SHP77 treated with DMSO at 0.1 percent for 48 hours (cell line): ENCODE results near the gene HS3ST2.
"Not testable (repeated sequence)": the region's sequence is repeated elsewhere in the genome, so short reads cannot be mapped to it uniquely, and the experiment has no call there.

Experiments
- DNase-seq: peaks from one replicate; lab custom pipeline; 2025; lab: John Stamatoyannopoulos, UW

Gene HS3ST2

DNA sequence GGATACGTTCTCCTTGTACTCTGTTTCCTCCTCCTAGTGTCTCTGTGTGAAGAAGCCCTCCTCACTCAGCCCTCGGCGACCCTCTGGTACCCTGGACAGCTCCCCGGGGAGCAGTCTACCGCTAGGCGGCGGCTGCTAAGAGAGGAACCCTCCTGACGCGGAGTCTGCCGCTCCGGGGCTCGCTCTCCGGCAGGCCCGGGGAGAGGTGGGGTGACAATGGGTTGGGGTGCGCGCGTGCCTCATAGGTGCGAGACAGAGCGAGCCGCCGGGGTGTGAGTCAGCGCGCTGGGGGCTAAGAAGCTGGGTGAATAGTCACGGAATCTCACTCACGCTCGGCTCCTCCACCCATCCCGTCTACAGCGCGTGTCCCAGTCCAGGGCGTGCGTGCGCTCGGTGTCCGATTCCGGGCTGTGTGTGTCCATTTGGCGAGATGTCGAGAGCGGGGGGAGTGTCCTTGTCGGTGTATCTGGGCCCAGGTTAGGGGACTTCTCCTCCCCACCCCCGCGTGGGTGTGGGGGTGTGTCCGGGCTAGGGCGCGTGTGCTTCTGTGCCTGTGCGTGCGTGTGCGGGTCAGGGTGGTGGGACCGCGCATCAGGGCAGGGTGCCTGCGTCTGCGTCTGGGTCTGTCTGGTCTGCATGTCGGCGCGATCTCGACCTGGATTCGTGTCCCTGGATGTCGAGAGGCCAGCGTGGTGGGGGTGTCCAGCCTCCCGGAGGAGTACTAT, 577 bp upstream of the HS3ST2 start:
- no peak for DNase-seq

DNA sequence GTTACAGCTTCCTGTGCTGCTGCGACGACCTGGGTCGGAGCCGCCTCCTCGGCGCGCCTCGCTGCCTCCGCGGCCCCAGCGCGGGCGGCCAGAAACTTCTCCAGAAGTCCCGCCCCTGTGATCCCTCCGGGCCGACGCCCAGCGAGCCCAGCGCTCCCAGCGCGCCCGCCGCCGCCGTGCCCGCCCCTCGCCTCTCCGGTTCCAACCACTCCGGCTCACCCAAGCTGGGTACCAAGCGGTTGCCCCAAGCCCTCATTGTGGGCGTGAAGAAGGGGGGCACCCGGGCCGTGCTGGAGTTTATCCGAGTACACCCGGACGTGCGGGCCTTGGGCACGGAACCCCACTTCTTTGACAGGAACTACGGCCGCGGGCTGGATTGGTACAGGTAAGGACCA, 746 bp downstream of the HS3ST2 start:
- no peak for DNase-seq

DNA sequence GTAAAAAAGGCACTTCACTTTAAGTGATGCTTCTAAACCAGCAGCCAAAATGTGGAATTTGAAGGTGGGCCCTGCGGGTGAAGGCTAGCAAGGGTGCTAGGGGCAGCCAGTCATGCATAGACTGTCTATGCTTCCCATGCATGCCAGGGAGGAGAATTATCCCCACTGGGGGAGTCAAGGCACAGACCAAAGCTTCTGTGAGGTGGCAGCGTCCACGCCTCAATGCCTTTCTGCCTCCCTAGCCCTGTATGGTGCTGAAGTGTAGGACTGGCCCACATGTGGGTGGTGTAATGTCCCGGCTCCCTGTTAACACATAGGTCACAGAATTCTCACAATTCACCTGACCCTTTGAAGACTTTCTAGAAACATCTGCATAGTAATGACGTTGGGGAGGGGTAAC, 1.9 kb downstream of the HS3ST2 start:
- no peak for DNase-seq

DNA sequence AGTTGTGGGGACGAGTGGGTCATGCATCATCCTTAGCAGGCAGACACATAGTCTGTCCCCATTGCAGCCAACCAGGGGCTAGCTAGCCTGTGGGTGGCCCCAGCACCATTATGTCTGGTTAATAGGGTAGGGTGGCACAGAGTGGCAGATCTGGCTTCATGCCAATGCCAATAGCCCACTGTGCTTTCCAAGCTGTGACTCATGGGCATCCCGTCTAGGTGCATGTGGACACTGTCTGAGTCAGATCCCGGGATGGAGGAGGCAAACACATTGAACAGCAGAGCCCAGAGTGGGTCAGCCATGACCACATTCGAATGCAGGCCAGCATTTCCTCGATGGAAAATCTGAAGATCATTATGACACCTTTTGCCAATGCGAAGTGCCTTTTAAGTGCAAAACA, 2.5 kb downstream of the HS3ST2 start:
- DNase-seq, result no peak

DNA sequence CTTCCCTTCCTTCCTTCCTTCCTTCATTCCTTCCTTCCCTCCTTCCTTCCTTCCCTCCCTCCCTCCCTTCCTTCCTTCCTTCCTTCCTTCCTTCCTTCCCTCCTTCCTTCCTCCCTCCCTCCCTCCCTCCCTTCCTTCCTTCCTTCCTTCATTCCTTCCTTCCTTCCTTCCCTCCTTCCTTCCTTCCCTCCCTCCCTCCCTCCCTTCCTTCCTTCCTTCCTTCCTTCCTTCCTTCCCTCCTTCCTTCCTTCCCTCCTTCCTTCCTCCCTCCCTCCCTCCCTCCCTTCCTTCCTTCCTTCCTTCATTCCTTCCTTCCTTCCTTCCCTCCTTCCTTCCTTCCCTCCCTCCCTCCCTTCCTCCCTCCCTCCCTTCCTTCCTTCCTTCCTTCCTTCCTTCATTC, 4.8 kb downstream of the HS3ST2 start:
- DNase-seq, result not testable (repeated sequence)

DNA sequence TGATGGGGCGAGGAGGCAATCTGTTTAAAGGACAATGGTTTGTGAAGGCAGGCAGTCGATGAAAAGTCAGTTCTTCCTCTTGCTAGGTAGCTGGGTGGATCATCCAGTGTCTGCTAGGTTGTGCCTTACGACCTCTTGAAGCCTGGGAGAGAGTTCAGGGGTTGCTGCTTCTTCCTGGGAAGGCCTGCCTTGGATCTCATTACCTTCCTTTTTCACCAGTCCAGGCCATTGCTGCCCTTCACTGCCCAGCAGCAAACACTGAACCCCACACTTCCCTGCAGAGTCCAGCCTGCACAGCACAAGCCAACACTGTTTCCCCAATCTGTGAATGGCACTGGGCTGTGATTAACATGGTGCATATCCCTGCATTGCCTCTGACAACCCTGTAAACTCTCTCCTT, 24.7 kb downstream of the HS3ST2 start:
- no peak for DNase-seq

DNA sequence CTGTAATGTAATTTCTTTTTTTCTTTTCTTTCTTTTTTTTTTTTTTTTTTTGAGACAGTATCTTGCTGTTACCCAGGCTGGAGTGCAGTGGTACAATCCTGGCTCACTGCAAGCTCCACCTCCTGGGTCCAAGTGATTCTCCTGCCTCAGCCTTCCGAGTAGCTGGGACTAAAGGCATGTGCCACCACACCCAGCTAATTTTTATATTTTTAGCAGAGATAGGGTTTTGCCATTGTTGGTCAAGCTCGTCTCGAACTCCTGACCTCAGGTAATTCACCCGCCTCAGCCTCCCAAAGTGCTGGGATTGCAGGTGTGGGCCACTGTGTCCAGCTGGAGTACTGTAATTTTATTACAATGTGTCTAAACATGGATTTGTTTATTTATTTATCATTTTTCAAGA, 28.1 kb downstream of the HS3ST2 start:
- not testable (repeated sequence) for DNase-seq

DNA sequence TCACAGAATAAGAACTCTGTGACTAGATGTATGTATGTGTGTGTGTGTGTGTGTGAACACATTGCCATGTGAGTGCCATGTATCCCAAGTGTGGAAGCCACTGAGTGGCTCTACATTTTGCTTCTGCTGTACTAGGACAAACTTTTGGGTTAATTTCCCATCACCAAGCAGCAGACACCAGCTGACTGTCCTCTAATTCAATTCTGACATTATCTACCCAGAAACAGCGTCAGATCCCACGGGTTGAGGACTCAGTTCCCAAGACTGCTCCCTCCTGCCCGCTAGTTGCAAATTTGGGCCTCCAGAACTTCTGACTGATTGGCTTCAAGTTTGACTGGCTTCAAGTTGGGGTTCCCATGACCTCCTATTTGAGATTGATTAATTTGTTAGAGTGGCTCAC, 29.2 kb downstream of the HS3ST2 start:
- DNase-seq, result no peak

DNA sequence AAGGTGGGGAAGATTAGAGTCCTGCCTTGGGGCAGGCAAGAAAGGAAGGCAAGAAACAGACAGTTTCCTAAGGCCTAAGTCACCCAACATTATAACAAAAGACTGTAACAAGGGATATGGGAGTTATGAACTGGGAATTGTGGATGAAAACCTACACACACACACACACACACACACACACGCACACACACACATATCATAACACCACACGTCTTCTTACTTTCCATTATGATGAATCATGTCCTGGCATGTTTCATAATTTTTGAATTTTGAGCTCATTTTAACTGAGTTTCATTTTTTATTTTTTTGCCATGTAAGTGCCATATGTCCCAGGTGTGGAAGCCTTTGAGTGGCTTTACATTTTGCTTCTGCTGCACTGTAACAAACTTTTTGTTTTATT, 29.9 kb downstream of the HS3ST2 start:
- no peak for DNase-seq

DNA sequence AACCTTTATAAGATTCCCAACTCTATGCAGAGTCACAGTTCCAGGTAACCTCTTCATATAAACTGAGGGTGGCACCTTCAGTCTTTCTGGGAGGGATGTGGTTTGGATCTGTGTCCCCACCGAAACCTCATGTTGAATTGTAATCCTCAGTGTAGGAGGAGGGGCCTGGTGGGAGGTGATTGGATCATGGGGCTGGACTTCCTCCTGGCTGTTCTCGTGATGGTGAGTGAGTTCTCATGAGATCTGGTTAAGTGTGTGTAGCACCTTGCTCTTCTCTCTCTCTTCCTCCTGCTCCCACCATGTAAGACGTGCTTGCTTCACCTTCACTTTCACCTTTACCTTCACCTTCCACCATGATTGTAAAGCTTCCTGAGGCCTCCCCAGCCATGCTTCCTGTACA, 30.5 kb downstream of the HS3ST2 start:
- no peak for DNase-seq

DNA sequence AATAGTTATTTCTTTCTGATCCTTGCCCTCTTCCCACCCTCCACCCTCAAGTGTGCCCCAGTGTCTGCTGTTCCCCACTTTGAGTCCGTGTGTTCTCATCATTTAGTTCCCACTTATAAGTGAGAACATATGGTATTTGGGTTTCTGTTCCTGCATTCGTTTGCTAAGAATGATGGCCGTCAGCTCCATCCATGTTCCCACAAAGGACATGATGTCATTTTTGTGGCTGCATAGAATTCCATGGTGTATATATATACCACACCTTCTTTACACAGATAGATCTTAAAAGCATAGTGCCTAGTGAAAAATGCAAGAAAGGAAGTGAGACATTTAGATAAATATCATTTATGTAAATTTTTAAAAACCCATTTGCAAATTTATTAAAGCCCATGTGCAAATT, 33.1 kb downstream of the HS3ST2 start:
- DNase-seq, result no peak

DNA sequence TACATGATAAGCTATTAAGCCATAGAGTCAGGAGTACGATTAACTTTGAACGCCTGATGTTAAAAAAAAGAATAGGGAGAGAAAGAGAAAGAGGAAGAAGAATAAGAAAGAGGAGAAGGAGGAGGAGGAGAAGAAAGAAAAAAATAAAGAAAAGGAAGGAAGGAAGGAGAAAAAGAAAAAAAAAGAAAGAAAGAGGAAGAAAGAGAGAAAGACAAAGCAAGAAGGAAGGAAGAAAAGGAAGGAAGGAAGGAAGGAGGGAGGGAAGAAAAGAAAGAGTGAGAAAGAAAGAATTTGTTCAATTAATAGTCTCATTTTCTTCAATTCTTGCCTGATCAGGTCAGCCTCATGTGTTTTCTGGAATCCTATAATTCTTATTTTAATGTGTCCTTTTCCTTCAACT, 33.7 kb downstream of the HS3ST2 start:
- DNase-seq, result no peak

DNA sequence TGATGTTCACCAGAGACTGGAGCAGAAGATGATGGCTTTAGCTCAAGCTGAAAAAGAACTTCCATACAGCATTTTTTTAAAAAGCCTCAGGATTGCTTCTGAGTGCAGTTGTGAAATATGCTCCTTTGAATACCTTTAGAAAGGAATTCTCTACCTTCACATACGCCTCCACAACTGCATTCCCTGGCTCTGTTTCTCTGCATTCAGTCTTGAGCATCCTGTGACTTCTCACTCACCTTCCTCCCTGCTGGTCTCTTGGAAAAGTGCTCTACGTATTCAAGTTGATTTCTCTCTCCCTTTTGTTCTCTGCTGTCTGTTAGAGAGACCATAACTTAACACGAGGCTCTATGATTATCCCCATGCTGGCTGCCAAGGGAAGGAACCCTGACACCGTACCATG, 34.5 kb downstream of the HS3ST2 start:
- no peak for DNase-seq

DNA sequence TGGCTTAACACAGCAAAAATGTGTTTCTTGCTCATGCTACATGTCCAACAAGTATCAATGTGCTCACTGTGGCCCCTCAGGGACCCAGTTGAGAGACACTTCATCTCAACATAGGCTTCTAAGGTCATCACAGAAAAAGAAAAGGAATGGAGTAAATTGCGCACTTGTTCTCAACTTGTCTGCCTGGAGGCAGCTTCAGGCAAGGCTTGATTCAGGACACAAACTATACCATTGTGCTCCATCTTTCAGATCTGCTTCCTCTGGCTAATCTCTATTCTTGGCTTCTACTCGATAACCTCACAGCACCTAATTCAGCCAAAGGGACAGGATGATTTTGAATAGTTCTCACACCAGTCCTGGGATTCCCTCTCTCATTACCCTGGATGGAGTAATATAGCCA, 35.6 kb downstream of the HS3ST2 start:
- no peak for DNase-seq

DNA sequence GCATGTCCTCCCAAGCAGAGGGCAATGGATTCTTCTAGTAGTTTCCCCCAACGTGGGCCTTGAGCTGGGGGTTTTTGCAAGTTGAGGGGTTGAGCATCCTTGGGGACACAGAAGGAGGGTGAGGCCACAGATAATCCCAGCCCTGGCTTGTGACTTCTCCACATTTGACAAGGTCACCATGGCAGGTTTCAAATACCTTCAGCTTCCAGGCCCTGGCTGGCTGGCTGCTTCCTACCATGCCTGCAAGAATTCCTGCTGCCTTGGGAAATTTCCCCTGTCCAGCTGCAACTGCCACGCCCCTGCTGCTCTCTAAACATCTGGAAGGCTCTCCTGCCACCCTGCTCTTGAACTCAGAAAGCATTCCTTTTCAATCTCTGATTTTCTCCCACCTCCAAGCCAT, 41.3 kb downstream of the HS3ST2 start:
- no peak for DNase-seq

DNA sequence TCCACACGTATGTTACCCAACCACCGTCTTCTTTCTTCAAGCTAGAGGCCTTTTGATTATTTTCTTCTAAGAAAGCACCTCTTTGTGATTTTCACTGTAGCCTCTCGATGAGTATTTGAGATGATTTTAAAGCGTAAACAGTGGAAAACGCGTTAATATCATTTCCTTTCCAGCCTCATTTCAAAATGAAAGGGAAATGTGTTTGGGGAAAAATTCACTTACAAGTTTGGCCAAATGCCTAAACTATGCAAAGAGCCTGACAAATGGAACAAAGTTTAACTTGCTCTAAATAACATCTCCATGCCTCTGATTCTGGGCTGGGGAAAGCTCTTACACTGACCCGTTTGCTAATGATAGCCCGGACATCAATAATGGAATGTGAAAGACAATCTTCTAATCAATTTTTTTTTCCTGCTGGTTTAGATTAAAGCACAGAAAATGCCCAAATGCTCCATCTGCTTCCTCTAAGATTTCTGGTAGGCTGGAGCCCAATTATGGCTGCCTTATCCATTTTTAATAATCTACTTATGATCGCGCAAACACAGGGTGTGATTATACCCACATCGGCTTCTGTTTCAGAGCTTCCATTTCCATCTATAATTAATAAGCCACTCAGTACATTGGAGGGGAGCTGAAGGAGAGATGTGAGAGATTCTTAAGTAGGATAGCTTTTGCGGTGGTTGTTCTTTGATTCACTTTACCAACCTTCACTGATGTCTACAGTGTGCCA, 43.5 kb downstream of the HS3ST2 start:
- no peak for DNase-seq

DNA sequence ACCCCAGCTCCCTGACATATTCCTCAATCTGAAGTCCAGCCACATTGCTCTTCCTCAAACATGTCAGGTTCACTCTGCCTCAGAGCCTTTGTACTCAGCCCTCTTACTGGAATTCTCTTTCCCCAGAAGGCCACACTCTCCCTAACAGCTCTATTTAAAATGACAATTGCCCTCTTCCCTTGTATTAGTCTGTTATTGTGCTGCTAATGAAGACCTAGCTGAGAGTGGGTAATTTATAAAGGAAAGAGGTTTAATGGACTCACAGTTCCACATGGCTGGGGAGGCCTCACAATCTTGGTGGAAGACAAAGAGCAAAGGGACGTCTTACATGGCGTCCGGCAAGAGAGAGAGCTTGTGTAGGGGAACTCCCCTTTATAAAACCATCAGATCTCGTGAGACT, 46.0 kb downstream of the HS3ST2 start:
- DNase-seq, result no peak

DNA sequence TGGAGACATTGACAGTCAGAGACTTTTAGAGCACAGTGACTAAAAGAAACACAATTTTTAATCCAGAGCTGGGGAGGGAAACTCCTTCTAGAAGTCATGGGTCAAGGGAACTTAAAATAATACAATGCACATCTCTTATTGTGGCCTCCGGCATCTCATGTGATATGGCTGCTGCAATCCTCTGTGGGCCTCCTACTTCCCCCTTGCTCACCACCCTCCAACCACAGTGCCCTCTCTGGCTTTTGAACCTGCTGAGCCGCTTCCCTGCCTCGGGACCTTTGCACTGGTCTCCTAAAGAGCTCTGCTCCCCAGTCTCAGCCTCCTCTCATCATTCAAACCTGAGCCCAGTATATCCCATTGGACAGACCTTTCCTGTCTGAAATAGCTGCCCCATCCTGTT, 47.6 kb downstream of the HS3ST2 start:
- no peak for DNase-seq

DNA sequence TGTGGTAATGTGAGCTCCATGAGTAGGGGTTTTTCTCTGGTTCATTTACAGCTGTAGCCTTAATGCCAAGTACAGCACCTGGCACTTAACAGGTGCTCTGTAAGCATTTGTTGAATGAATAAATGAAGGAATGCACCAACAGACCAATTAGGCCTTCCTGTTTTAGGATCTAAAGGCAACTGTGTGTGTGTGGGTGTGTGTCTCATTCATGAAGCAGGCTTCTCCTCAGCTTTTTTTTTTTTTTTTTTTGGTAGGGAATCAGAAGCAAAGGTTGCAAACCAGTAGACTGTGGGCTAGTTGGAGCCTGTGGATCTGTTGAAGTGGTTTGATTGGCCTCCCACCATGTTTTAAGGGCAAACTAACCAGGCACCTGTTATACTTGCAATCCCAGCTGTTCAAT, 48.1 kb downstream of the HS3ST2 start:
- DNase-seq, result no peak

DNA sequence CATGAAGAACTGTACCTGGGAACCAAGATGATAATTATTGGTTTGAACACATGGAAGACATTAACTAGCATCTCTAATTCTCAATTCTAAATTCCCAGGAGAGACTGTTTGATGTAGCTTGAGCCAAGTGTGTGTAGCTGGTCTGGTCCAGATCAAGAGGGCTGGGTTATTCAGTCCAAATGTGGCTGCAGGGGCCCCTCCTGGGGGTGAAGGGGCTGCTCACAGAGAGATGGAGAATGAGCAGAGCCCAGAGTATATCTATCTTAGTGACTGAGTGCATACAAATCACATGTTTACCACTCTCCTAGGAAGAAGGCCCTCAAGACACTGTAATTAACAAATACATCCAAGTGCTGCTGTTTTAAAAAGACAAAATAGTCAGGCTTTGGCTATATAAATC, 50.4 kb downstream of the HS3ST2 start:
- DNase-seq, result no peak

DNA sequence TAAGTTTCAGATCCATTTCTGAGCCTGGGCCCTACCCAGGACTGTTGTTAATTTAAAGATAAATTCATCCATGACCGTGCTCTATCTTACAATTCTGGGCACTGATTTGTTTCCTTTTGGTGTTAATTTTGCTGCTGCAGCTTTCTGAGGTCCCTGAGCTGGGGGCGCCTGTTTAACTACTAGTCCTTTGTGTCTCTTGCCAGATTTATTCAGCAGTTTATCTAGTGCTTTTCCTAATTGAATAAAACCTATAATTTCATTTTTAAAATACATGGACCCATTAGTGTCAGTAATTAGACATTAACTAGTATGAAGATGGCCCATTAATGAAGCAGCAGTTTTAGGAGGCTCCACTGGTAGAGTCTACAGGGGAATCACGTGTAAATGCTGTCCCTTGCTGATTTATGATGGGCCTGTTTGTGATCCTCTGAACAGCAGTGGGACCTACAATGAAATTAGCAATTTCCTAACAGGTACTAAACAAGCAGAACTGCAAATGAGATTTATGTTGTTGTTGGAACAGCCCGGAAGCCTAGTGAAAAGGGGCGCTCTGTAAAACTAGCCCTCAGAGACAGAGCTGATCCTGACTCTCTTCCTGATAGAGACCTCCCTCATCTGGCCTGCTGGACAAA, 54.7 kb downstream of the HS3ST2 start:
- DNase-seq, result no peak

DNA sequence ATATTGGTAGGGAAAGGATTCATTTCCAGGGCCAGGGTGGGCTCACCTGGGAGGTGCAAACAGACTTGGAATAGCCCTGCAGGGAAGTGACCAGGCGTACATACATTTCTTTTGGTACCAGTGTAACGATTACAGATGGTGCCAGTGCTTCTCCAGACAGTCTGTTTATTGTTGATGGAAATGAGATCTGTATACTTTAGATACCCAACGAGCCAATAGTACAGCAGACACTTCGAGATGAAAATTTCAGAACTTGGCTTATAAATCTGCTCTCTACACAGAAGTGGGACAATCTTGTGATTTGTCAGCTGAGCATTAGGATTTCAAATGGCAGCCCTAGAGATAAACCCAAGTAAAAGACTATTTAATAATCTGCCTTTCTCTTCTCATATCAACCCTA, 57.9 kb downstream of the HS3ST2 start:
- DNase-seq, result no peak

DNA sequence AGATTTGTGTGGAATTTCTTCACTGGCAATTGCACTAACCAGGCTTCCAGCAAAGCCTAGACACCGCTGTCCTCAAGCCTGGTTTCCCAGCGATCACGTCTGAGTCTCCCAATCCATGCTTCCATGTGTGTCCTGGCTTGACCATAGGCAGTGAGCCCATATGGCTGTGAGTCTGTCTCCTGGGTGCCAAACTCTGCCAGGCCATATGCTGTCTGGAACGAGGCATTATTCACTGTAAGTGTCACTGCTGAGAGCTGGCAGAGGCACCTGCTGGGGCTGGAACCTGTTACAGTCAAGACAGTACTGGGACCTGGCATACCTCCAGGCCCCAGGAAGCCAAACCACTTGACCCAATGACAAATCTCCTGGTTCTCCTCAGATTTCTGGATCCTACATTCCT, 60.4 kb downstream of the HS3ST2 start:
- DNase-seq, result no peak

DNA sequence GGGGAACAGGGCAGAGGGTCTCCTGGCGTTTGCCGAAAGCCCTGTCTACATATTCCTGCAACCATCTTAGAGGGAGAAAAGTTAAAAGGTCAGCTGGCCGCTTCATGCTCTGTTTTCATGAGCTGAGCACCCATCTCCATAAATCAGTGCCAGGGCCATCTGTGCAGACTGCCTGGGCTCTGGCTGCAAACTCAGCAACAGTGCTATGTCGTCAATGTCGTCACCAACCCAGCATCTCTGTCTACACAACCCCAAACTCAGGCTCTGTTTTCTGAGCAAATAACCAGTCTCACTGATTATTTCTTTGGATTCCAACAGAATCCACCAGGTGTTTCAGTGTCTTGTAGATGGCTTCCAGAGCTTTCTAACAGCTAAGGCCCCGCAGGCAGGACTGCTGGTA, 65.0 kb downstream of the HS3ST2 start:
- DNase-seq, result no peak
